Limb (tissue), 2 donors: ENCODE data around the gene CACNG7.

Source experiments
- DNase-seq, 2 donors: peaks; one replicate each; pipeline ENCODE4 v3.0.0-alpha.2; 2016; ENCODE audit errors: extremely low spot score in 2 of 2

The CACNG7 gene

GRCh38 chr19:53951947-53952346 is 42.9 kb downstream of the CACNG7 start:
- no peak for DNase-seq

DNA sequence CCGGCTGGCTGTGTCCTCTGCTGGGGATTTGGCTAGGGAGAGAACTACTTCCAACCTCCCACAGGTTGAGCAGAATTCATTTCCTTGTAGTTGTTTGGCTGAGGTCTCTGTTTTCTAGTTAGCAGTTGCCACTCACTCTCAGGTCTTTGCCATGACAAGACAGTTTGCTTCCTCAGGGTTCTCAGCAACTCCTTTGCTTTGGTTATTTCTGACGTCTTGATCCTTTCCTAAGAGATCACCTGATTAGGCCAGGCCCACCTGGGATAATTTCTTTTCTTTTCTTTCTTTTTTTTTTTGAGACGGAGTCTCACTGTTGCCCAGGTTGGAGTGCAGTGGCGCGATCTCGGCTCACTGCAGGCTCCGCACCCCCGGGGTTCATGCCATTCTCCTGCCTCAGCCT is 44.3 kb downstream of the CACNG7 start:
- DNase-seq = no peak

- DNase-seq = no peak
Measured at GRCh38 chr19:53957448-53958167, 48.5 kb downstream of the CACNG7 start.

DNA sequence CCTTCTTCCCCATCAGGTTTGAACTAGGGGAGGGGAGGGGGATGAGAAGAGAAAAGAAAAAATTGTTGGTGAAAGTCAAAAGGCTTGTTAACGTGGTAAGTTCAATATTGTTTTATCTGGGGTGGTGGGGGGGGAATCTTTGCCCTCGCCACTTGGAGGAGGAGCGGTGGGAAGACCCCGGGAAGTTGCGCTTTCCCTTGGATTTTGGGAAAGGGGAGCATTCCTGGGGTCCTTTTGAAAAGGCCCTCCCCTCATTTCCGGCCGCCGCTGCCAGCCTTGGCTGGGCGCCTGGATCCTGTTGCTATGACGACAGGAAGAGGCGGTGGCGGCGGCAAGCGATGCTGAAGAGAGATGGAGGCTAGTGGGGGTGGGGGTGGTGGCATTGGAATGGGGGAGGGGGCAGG is 49.1 kb downstream of the CACNG7 start:
- DNase-seq = peak in 1 of 2 donors; percentile 78

- DNase-seq = no peak
Measured at GRCh38 chr19:53958823-53959757, 50.0 kb downstream of the CACNG7 start.

DNA sequence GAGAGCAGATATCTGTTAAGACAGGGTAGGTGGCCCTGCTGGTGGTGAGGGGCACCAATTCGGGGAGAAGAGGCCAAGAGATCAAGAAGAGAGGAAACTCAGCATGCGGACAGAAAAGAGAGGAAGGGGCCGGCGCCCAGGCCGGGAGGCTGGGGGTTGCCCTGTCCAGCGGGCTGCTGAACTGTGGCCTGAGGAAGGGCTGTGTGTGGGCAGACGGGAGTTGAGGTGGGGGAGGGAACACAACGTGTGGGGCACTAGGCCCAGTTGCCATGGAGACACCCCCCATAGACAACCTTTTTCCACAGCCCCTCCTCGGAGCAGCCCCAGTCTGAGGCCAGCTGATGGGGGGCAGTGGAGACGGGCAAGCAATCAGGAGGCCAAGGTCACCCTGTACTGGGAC is 51.1 kb downstream of the CACNG7 start:
- DNase-seq = no peak

GRCh38 chr19:53960886-53961285 is 51.8 kb downstream of the CACNG7 start:
- no peak for DNase-seq

DNA sequence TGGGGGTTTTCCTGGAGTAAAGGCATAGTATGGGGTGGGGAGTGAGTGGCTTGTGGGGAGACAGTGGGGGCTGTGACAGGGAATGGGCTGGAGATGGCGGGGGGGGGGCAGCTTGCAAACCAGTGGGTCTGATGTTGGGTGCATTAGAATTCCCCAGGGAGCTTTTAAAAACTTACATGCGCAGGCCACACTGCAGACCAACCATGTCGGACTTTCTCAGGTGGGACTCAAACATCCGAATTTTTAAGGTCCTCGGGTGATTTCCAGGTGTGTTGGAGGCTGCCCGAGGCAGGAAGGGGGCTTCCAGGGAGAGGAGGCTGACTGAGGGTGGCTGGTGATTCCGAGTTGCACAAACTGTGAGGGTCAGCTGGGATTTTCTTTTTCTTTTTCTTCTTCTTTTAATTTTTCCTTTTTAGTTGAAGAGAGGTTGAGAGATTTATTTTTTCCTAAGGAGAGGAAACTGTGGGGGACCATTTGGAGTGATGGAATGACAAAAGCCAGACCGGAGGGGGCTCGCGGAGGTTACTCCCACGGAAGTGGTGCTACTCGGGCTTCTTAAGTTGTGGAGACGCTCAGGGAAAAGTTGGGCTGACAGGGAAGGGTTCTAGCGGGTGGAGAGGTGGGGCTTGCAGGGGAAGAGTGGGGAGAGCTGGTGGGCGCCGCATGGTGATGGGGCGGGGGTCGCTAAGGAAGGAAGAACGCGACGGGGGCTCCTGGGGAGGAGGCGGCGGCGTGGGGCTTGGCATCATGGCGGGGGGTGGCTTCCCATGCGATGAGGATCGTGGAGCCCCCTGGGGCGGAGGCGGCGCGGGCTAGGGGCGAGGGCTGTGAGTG is 52.7 kb downstream of the CACNG7 start:
- no peak for DNase-seq

- no peak for DNase-seq
Measured at GRCh38 chr19:53962887-53963431, 53.9 kb downstream of the CACNG7 start, which contains the start of gene CACNG8. CACNG8 (plus strand) TSS chr19:53962937.

- no peak for DNase-seq
Measured at GRCh38 chr19:53965091-53965490, 56.0 kb downstream of the CACNG7 start.

GRCh38 chr19:53966931-53967330 is 57.9 kb downstream of the CACNG7 start:
- DNase-seq = no peak

- no peak for DNase-seq
Measured at GRCh38 chr19:53969366-53969765, 60.3 kb downstream of the CACNG7 start.

- DNase-seq = no peak
Measured at GRCh38 chr19:53971673-53972072, 62.6 kb downstream of the CACNG7 start.

DNA sequence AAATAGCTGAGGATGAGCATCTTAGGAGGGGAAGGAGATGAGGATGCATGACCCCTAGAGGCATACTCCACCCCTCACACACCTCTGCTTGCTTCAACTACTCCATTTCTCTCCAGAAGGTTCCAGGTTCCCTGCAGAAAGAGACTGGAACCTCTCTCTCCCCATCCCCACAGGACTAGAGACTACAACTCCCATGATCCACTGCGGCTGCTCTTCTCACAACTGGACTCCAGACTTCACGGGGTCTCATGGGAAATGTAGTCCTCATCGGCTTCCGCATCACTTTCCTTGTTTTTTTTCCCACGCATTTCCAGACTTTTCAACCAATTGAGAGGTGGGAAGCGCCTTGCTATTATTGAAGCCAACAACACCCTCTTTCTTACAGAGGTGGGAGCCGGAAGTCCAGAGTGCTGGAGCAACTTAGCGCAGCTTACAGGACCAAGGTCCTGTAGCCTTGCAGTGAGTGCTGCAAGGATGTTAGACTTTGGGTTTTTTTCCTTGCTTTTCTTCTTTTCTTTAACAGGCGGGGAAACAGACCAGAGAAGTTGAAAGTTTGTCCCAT is 68.4 kb downstream of the CACNG7 start:
- peak; percentile 76 to 84 for DNase-seq

DNA sequence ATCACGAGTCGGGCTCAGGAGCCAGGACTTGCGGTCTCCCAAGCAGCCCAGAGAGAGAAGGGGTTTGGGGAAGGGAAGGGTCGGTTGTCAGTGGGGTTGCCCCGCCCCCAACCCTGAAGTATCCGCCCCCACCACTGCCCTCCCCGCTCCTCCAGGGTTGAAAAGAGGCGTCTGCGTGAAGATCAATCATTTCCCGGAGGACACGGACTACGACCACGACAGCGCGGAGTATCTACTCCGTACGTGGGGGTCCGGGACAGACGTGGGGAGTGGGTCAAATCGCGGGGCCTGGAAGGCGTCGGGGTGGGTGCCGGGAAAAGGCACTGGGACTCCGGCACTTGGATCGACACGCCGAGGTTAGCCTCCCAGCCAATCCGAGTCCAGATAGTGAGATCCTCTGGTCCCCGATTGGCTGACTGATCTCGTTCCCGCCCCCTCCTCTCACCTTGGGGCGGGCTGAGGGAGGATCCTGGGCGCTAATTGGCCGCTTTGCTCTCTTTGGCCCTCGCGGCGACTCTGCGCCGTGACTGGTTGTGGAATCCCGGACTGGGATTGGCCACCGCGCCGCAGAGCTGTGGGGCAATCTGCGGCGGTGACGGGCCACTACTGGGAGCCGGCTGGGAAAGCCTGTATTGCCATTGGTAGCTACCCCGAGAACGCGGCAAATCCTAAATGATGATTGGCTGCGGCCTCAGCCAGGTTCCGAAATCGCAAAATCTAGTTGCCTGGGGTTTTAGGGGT is 69.1 kb downstream of the CACNG7 start:
- DNase-seq = peak in 1 of 2 donors; percentile 73

GRCh38 chr19:53978975-53979801 is 70.1 kb downstream of the CACNG7 start:
- DNase-seq = no peak

DNA sequence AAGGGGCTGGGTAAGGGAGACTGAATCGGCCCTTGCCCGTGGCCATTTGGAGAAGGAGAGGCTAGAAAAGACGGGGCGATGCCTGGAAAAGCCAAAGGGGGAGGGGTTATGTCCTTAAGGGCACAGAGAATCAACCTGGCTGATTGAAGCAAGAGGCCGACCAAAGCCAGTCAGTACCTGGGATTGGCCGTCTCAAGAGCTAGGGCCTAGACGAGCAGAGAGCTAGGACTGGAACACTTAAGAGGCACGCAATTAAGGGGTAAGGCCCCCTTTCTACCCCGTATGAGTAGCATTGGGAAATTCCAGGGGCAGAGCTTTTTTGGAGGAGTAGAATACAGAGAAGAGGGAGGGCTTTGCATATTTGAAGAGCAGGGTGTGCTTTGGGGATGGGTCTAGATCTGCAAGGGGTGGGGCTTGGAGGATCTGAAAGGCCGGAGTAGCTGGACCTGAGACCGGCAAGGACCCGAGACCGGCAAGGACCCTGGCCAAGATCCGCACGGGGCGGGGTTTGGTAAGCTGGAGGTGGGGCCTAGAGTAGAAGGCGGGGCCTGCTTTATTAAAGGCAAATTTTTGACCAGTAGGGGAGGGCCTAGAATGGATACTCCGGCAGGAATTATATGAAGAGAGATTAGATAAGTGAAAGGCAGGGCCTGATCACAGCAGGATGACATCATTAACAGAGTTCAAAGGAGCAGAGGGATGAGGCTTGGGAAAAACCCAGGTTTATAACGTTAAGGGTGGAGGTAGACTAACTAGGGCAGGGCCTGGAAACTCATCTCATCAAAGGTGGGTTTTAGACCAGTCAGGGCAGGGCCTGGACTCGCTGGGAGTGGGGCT is 71.7 kb downstream of the CACNG7 start:
- DNase-seq = peak in 1 of 2 donors; percentile 43

- no peak for DNase-seq
Measured at GRCh38 chr19:53981376-53981951, 72.4 kb downstream of the CACNG7 start.
